G401.6 (cell line): ENCODE measurements around the gene TRIM27.
"Not testable (repeated sequence)": the region's sequence is repeated elsewhere in the genome, so short reads cannot be mapped to it uniquely, and the experiment has no call there.

Experiments
- FAIRE-seq: peaks from 2 replicates; lab custom pipeline; 2012; peaks lifted over from hg19 to GRCh38; lab: Jason Lieb, UNC

TRIM27 gene

GRCh38 chr6:28941684-28942448 lies 18.1 kb upstream of the TRIM27 start:
- FAIRE-seq: peak; percentile 87

- peak; percentile 74 for FAIRE-seq
Observed at GRCh38 chr6:28940858-28941683, 17.3 kb upstream of the TRIM27 start.

- FAIRE-seq: no peak
Observed at GRCh38 chr6:28940294-28940857, 16.6 kb upstream of the TRIM27 start.

GRCh38 chr6:28933069-28933468 lies 9.3 kb upstream of the TRIM27 start:
- no peak for FAIRE-seq

- FAIRE-seq: no peak
Observed at GRCh38 chr6:28929887-28930620, 6.3 kb upstream of the TRIM27 start.

GRCh38 chr6:28929339-28929738 lies 5.6 kb upstream of the TRIM27 start:
- FAIRE-seq: not testable (repeated sequence)

- FAIRE-seq: no peak
Observed at GRCh38 chr6:28927846-28928245, 4.1 kb upstream of the TRIM27 start.

GRCh38 chr6:28922821-28923317 lies 916 bp downstream of the TRIM27 start:
- no peak for FAIRE-seq

GRCh38 chr6:28922004-28922820 lies 1.6 kb downstream of the TRIM27 start:
- no peak for FAIRE-seq

- no peak for FAIRE-seq
Observed at GRCh38 chr6:28920281-28920680, 3.5 kb downstream of the TRIM27 start.

GRCh38 chr6:28914941-28915340 lies 8.8 kb downstream of the TRIM27 start:
- no peak for FAIRE-seq

- no peak for FAIRE-seq
Observed at GRCh38 chr6:28910901-28911690, 12.7 kb downstream of the TRIM27 start.

- FAIRE-seq: no peak
Observed at GRCh38 chr6:28907394-28907793, 16.4 kb downstream of the TRIM27 start.

- FAIRE-seq: no peak
Observed at GRCh38 chr6:28906669-28907068, 17.1 kb downstream of the TRIM27 start.

GRCh38 chr6:28903686-28904085 lies 20.1 kb downstream of the TRIM27 start:
- no peak for FAIRE-seq

- no peak for FAIRE-seq
Observed at GRCh38 chr6:28901831-28902230, 22.0 kb downstream of the TRIM27 start.

GRCh38 chr6:28900577-28901256 lies 23.1 kb downstream of the TRIM27 start:
- FAIRE-seq: no peak

- no peak for FAIRE-seq
Observed at GRCh38 chr6:28898710-28898965, 25.1 kb downstream of the TRIM27 start.

GRCh38 chr6:28897369-28897745 lies 26.4 kb downstream of the TRIM27 start:
- no peak for FAIRE-seq
